ENCODE data around the gene BAD. TPM values are rescaled to one million over a fixed set of nuclear protein-coding genes. Genes with fewer than 3 reads are reported as not detected.
A peak's percentile ranks its signal among the peaks of the same experiment; 100 is the strongest.

The BAD gene
- total RNA-seq, 1 donor from 2014 or later: 19.0 TPM

GRCh38 chr11:64318766-64319761 is 34.6 kb upstream of the BAD start:
- Histone ChIP-seq H3K79me2 (ENCODE audit: low read depth) (peaks cover 26% of the 10 kb centered on the region), H3K27ac (no peak overlapping the region), H3K36me3 (no peaks in the 10 kb centered on the region), H4K20me1 (ENCODE audit: low read depth) (peaks cover 12% of the 10 kb centered on the region), H2AFZ (replicated peaks) (peak overlapping the region; percentile 78), H3K9me3 (ENCODE audit: low read depth) (no peaks in the 10 kb centered on the region), H3K4me3 (peak overlapping the region; percentile 82), H3K9ac (peak overlapping the region; percentile 55), H3K4me2 (peak overlapping the region; percentile 72), H3K27me3 (no peaks in the 10 kb centered on the region), H3K4me1 (peaks cover 12% of the 10 kb centered on the region), H3F3A (ENCODE audit: low read depth) (peaks cover 29% of the 10 kb centered on the region)
- no peak for DNase-seq (ENCODE audit: low spot score)
- H3K36me3 Mint-ChIP-seq: peaks cover 12% of the 10 kb centered on the region
- H3K4me1 Mint-ChIP-seq: peaks cover 17% of the 10 kb centered on the region
- H3K27me3 Mint-ChIP-seq (ENCODE audit: insufficient read depth, low read depth): peaks cover 8% of the 10 kb centered on the region
- peak overlapping the region; percentile 95 for H3K4me3 Mint-ChIP-seq
- peak overlapping the region; percentile 30 for H3K27ac Mint-ChIP-seq
- TF ChIP-seq EZH2phosphoT487 (IDR thresholded peaks at IDR 0.05) (no peak), EZH2 (IDR thresholded peaks at IDR 0.05) (no peak), CTCF (IDR thresholded peaks at IDR 0.05) (no peak)
- H3K9me3 Mint-ChIP-seq: no peaks in the 10 kb centered on the region

GRCh38 chr11:64317961-64318765 is 33.7 kb upstream of the BAD start, which contains the start of gene PRDX5:
Gene PRDX5, plus strand, starts transcription at chr11:64318121. Its CDS starts 95 bp downstream, at chr11:64318216.
- H3K36me3 ChIP-seq: no peaks in the 10 kb centered on the region
- H3K4me1 ChIP-seq: peaks cover 12% of the 10 kb centered on the region
- H3K27me3 ChIP-seq: no peaks in the 10 kb centered on the region
- peak; percentile 97 for DNase-seq (ENCODE audit: low spot score)
- peak within 1 kb of the TSS; percentile 76 for H3K27ac ChIP-seq
- peak within 1 kb of the TSS; percentile 78 for H2AFZ ChIP-seq (replicated peaks)
- peak within 1 kb of the TSS; percentile 82 for H3K4me3 ChIP-seq
- peaks cover 12% of the 10 kb centered on the region for H4K20me1 ChIP-seq (ENCODE audit: low read depth)
- Mint-ChIP-seq H3K9me3 (no peaks in the 10 kb centered on the region), H3K36me3 (peaks cover 12% of the 10 kb centered on the region), H3K4me3 (peak within 1 kb of the TSS; percentile 95), H3K4me1 (peaks cover 17% of the 10 kb centered on the region), H3K27ac (peak within 1 kb of the TSS; percentile 97), H3K27me3 (ENCODE audit: insufficient read depth, low read depth) (peaks cover 4% of the 10 kb centered on the region)
- peaks cover 26% of the 10 kb centered on the region for H3K79me2 ChIP-seq (ENCODE audit: low read depth)
- TF ChIP-seq CTCF (IDR thresholded peaks at IDR 0.05) (peak; percentile 42), EZH2 (IDR thresholded peaks at IDR 0.05) (no peak), EZH2phosphoT487 (IDR thresholded peaks at IDR 0.05) (no peak)
- peaks cover 29% of the 10 kb centered on the region for H3F3A ChIP-seq (ENCODE audit: low read depth)
- H3K4me2 ChIP-seq: peak within 1 kb of the TSS; percentile 72
- H3K9me3 ChIP-seq (ENCODE audit: low read depth): no peaks in the 10 kb centered on the region
- peak within 1 kb of the TSS; percentile 65 for H3K9ac ChIP-seq

GRCh38 chr11:64317325-64317960 is 33.0 kb upstream of the BAD start, which contains the start of gene TRMT112:
Gene TRMT112, minus strand, starts transcription at chr11:64317559. Its CDS starts 33 bp downstream, at chr11:64317526.
- H3K27ac ChIP-seq: peak within 1 kb of the TSS; percentile 76
- TF ChIP-seq EZH2phosphoT487 (IDR thresholded peaks at IDR 0.05) (no peak), EZH2 (IDR thresholded peaks at IDR 0.05) (no peak), CTCF (IDR thresholded peaks at IDR 0.05) (no peak)
- peak within 1 kb of the TSS; percentile 65 for H3K9ac ChIP-seq
- H3K4me2 ChIP-seq: peak within 1 kb of the TSS; percentile 72
- Mint-ChIP-seq H3K27me3 (ENCODE audit: insufficient read depth, low read depth) (peaks cover 2% of the 10 kb centered on the region), H3K4me3 (peak within 1 kb of the TSS; percentile 95), H3K9me3 (no peaks in the 10 kb centered on the region), H3K36me3 (peaks cover 12% of the 10 kb centered on the region), H3K27ac (peak within 1 kb of the TSS; percentile 97), H3K4me1 (peaks cover 17% of the 10 kb centered on the region)
- peak within 1 kb of the TSS; percentile 82 for H3K4me3 ChIP-seq
- peaks cover 29% of the 10 kb centered on the region for H3F3A ChIP-seq (ENCODE audit: low read depth)
- H4K20me1 ChIP-seq (ENCODE audit: low read depth): peaks cover 12% of the 10 kb centered on the region
- no peaks in the 10 kb centered on the region for H3K27me3 ChIP-seq
- H3K36me3 ChIP-seq: no peaks in the 10 kb centered on the region
- H2AFZ ChIP-seq (replicated peaks): peak within 1 kb of the TSS; percentile 78
- peaks cover 26% of the 10 kb centered on the region for H3K79me2 ChIP-seq (ENCODE audit: low read depth)
- no peaks in the 10 kb centered on the region for H3K9me3 ChIP-seq (ENCODE audit: low read depth)
- DNase-seq (ENCODE audit: low spot score): peak; percentile 95
- H3K4me1 ChIP-seq: peaks cover 12% of the 10 kb centered on the region
